ENCODE measurements around the gene PHLPP2. TPM values are rescaled to one million over a fixed set of nuclear protein-coding genes. Genes with fewer than 3 reads are reported as not detected.

Gene PHLPP2, protein sequence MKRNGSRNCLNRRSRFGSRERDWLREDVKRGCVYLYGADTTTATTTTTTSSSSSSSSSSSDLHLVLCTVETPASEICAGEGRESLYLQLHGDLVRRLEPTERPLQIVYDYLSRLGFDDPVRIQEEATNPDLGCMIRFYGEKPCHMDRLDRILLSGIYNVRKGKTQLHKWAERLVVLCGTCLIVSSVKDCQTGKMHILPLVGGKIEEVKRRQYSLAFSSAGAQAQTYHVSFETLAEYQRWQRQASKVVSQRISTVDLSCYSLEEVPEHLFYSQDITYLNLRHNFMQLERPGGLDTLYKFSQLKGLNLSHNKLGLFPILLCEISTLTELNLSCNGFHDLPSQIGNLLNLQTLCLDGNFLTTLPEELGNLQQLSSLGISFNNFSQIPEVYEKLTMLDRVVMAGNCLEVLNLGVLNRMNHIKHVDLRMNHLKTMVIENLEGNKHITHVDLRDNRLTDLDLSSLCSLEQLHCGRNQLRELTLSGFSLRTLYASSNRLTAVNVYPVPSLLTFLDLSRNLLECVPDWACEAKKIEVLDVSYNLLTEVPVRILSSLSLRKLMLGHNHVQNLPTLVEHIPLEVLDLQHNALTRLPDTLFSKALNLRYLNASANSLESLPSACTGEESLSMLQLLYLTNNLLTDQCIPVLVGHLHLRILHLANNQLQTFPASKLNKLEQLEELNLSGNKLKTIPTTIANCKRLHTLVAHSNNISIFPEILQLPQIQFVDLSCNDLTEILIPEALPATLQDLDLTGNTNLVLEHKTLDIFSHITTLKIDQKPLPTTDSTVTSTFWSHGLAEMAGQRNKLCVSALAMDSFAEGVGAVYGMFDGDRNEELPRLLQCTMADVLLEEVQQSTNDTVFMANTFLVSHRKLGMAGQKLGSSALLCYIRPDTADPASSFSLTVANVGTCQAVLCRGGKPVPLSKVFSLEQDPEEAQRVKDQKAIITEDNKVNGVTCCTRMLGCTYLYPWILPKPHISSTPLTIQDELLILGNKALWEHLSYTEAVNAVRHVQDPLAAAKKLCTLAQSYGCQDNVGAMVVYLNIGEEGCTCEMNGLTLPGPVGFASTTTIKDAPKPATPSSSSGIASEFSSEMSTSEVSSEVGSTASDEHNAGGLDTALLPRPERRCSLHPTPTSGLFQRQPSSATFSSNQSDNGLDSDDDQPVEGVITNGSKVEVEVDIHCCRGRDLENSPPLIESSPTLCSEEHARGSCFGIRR (N-terminal part only)
- 1 to 10 TPM; 9.3 to 9.8 TPM for total RNA-seq

GRCh38 chr16:71724320-71724751, at the start of gene PHLPP2:
TSS of gene PHLPP2 (minus strand) at chr16:71724701. CDS start at chr16:71714795, 9,906 bp downstream.
- Mint-ChIP-seq H3K9me3 (no peaks in the 10 kb centered on the region), H3K4me1 (peaks cover 10% of the 10 kb centered on the region), H3K27me3 (peaks cover 7% of the 10 kb centered on the region)

GRCh38 chr16:71771571-71771970, 47.1 kb upstream of the PHLPP2 start:
- peaks cover 15% of the 10 kb centered on the region for H3K36me3 Mint-ChIP-seq
- no peak for DNase-seq
- no peaks in the 10 kb centered on the region for H3K27me3 Mint-ChIP-seq
- H3K4me1 Mint-ChIP-seq, result peaks cover 20% of the 10 kb centered on the region
- no peaks in the 10 kb centered on the region for H3K9me3 Mint-ChIP-seq
- no peak overlapping the region for H3K4me3 Mint-ChIP-seq
- no peak overlapping the region for H3K27ac Mint-ChIP-seq

More at GRCh38 chr16:71724320-71724751, at the start of gene PHLPP2:
- Mint-ChIP-seq H3K4me3 (peak within 1 kb of the TSS; percentile 78), H3K27ac (peak within 1 kb of the TSS; percentile 30), H3K36me3 (no peaks in the 10 kb centered on the region)
- no peak for DNase-seq

- no peaks in the 10 kb centered on the region for H3K27me3 Mint-ChIP-seq
- peaks cover 8% of the 10 kb centered on the region for H3K4me1 Mint-ChIP-seq
- H3K27ac Mint-ChIP-seq, result no peak overlapping the region
- peaks cover 14% of the 10 kb centered on the region for H3K36me3 Mint-ChIP-seq
- no peaks in the 10 kb centered on the region for H3K9me3 Mint-ChIP-seq
- H3K4me3 Mint-ChIP-seq, result no peak overlapping the region
- DNase-seq, result no peak
Measured at GRCh38 chr16:71769222-71769621, 44.7 kb upstream of the PHLPP2 start.

DNA sequence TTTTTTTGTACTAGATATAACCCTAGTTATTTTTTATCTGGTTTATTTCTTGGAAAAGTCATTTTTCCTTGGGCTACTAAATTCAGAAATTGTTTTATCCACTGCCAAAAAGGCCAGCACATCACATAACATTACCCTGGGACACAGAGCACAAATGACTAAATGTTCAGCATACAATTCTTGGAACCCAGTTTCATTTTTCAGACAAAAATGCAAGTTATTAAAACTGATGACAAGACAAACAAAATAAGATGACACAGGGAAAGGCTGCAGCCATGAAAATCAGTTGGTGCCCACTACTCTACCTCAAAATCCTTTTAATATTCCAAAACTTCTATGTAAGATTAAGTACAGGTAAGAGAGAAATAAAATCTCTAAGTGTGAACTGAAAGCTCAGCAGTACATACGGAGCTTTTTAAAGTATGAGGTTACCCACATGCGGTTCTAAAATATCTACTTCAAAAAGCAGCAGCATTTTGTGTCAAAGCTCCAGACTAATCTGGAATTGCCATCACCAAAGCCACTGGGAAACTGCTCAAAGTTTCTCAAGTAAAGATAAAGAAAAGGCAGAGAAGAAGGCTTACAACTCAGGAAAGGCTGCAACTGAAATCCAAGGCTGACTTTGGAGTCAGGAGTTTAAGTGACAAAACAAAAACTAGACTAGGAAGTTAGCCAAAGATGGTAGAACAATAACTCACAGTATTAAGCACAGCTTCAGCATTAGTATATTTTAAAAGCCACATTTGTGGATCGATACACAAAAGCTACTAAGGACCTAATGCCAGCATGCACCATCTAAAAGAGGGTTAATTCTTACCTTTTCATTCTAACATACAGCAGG, 42.8 kb upstream of the PHLPP2 start:
- H3K27ac Mint-ChIP-seq, result peak overlapping the region; percentile 25
- peaks cover 8% of the 10 kb centered on the region for H3K4me1 Mint-ChIP-seq

DNA sequence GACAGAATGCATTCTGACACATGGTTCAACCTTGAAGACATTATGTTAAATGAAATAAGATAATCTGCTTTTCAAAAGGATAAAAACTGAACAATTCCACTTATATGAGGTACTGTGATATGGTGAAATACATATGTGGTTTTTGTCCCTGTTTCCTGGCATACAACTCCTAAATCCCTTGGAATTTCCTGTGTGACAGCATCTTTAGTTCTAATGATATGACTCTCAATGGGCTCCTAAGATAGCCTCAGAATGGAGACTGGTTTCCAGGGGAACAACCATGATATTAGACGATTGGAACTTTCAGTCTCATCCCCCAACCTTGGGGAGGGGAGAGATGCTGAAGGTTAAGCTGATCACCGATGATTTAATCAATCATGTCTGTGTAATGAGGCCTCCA, 37.7 kb upstream of the PHLPP2 start:
- H3K36me3 Mint-ChIP-seq, result peaks cover 10% of the 10 kb centered on the region

More for the DNA sequence above, 42.8 kb upstream of the PHLPP2 start:
- Mint-ChIP-seq H3K36me3 (peaks cover 20% of the 10 kb centered on the region), H3K9me3 (no peaks in the 10 kb centered on the region), H3K4me3 (no peak overlapping the region), H3K27me3 (no peaks in the 10 kb centered on the region)
- DNase-seq, result no peak

GRCh38 chr16:71761097-71761496, 36.6 kb upstream of the PHLPP2 start:
- H3K27me3 Mint-ChIP-seq, result no peaks in the 10 kb centered on the region
- peaks cover 10% of the 10 kb centered on the region for H3K36me3 Mint-ChIP-seq
- H3K9me3 Mint-ChIP-seq, result no peaks in the 10 kb centered on the region
- H3K4me1 Mint-ChIP-seq, result no peaks in the 10 kb centered on the region
- no peak overlapping the region for H3K27ac Mint-ChIP-seq
- DNase-seq, result no peak
- no peak overlapping the region for H3K4me3 Mint-ChIP-seq

More for the DNA sequence above, 37.7 kb upstream of the PHLPP2 start:
- Mint-ChIP-seq H3K9me3 (no peaks in the 10 kb centered on the region), H3K4me1 (peaks cover 6% of the 10 kb centered on the region), H3K27ac (no peak overlapping the region), H3K4me3 (no peak overlapping the region), H3K27me3 (no peaks in the 10 kb centered on the region)
- DNase-seq, result no peak

DNA sequence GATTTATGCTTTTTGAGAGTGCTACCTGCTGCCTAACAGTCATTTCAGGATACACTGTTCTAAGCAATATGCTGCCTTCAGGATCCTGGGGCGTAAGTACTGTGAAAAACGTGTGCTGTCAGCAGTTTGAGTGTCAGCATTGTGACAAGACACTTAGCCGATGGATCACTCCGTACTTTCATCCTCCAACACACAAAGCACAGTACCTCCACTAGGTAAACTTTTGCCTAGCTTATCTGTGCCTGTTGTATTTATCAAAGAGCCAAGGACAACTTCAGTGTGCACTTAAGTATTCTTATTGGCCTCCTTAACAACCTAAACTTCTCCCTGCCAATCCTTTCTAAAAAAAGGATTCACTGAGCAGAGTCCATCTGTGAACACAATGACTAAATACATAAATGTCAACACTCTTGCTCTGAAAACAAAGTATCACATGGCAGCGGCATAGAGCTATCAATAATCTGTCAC, 33.8 kb upstream of the PHLPP2 start:
- Mint-ChIP-seq H3K27me3 (no peaks in the 10 kb centered on the region), H3K36me3 (peaks cover 12% of the 10 kb centered on the region), H3K4me1 (peaks cover 10% of the 10 kb centered on the region), H3K9me3 (no peaks in the 10 kb centered on the region), H3K4me3 (no peak overlapping the region), H3K27ac (no peak overlapping the region)
- DNase-seq, result no peak

GRCh38 chr16:71754652-71755051, 30.2 kb upstream of the PHLPP2 start:
- Mint-ChIP-seq H3K9me3 (no peaks in the 10 kb centered on the region), H3K36me3 (peaks cover 10% of the 10 kb centered on the region), H3K27ac (peak overlapping the region; percentile 59), H3K4me1 (peaks cover 10% of the 10 kb centered on the region), H3K27me3 (no peaks in the 10 kb centered on the region), H3K4me3 (no peak overlapping the region)
- DNase-seq, result no peak

GRCh38 chr16:71754108-71754507, 29.6 kb upstream of the PHLPP2 start:
- Mint-ChIP-seq H3K27ac (peak overlapping the region; percentile 21), H3K9me3 (no peaks in the 10 kb centered on the region), H3K4me3 (no peak overlapping the region), H3K4me1 (peaks cover 10% of the 10 kb centered on the region), H3K36me3 (peaks cover 10% of the 10 kb centered on the region), H3K27me3 (no peaks in the 10 kb centered on the region)
- DNase-seq, result no peak

- Mint-ChIP-seq H3K27ac (peak overlapping the region; percentile 54), H3K36me3 (peaks cover 15% of the 10 kb centered on the region), H3K9me3 (no peaks in the 10 kb centered on the region), H3K27me3 (no peaks in the 10 kb centered on the region), H3K4me3 (no peak overlapping the region), H3K4me1 (peaks cover 4% of the 10 kb centered on the region)
- no peak for DNase-seq
Measured at GRCh38 chr16:71748226-71748625, 23.7 kb upstream of the PHLPP2 start.

- H3K4me1 Mint-ChIP-seq, result peaks cover 4% of the 10 kb centered on the region
- H3K27me3 Mint-ChIP-seq, result no peaks in the 10 kb centered on the region
- H3K4me3 Mint-ChIP-seq, result no peak overlapping the region
- H3K27ac Mint-ChIP-seq, result no peak overlapping the region
- DNase-seq, result no peak
- H3K36me3 Mint-ChIP-seq, result peaks cover 14% of the 10 kb centered on the region
- H3K9me3 Mint-ChIP-seq, result no peaks in the 10 kb centered on the region
Measured at GRCh38 chr16:71746442-71747046, 22.0 kb upstream of the PHLPP2 start.

DNA sequence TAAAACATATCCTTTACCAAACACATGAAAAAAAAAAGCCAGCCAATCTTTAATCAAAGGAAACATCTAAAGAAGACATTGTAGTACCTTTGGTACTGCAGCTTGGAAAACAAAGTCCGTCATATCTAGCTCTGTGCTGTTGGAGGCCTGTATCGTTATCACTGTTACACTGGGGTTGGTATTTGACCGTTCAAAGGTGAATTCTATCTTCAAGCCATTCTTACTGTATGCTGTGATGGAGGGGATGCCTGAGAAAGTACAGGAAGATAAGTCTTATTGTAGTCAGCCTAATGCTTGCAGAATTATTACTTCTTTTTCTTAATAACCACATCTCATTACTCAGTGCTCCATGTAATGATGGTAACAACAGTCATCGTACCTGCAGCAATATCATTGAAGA, 14.4 kb upstream of the PHLPP2 start:
- Mint-ChIP-seq H3K4me3 (no peak overlapping the region), H3K36me3 (peaks cover 17% of the 10 kb centered on the region), H3K27ac (no peak overlapping the region), H3K27me3 (no peaks in the 10 kb centered on the region), H3K4me1 (no peaks in the 10 kb centered on the region), H3K9me3 (no peaks in the 10 kb centered on the region)
- no peak for DNase-seq

DNA sequence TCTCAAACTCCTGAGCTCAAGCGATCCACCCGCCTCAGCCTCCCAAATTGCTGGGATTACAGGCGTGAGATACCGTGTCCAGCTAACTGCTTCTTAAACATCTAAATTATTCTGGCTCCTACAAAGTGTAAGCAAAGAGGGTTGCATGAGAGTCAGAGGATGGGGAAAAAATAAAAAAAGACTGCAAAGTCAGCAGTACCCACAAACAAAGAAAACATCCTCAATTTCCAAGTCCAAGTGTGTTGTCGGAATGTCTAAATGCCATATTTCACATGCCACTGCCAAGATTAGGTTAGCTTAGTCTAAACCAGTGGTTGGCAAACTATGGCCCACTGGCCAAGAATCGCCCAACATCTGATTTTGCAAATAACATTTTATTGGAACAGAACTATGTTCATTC, 13.0 kb upstream of the PHLPP2 start:
- no peak for DNase-seq
- peaks cover 18% of the 10 kb centered on the region for H3K36me3 Mint-ChIP-seq
- H3K9me3 Mint-ChIP-seq, result no peaks in the 10 kb centered on the region
- no peaks in the 10 kb centered on the region for H3K4me1 Mint-ChIP-seq
- no peaks in the 10 kb centered on the region for H3K27me3 Mint-ChIP-seq
- no peak overlapping the region for H3K4me3 Mint-ChIP-seq
- no peak overlapping the region for H3K27ac Mint-ChIP-seq

DNA sequence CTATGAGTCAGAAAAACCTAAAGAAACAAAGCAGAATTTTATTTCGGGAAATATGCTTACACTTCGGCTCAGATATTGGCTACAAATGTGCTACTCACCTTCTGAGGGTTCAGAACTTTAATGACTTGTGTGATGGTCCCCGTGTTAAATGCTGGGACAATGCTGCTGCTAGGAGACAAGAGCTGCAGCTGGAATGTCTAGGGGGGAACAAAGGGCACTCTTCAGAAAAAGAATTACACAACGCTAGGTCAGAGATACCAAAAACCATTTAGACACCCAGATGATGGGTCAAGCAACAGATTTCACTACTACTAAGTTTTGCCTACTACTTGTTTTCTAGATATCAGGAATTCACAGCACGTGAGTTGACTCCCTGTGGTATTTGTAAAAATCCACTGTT, 10.0 kb upstream of the PHLPP2 start:
- H3K36me3 Mint-ChIP-seq, result peaks cover 28% of the 10 kb centered on the region
- no peak for DNase-seq
- no peaks in the 10 kb centered on the region for H3K27me3 Mint-ChIP-seq
- peaks cover 3% of the 10 kb centered on the region for H3K4me1 Mint-ChIP-seq
- no peak overlapping the region for H3K27ac Mint-ChIP-seq
- H3K4me3 Mint-ChIP-seq, result no peak overlapping the region
- no peaks in the 10 kb centered on the region for H3K9me3 Mint-ChIP-seq
